MCF 10A (cell line): ENCODE data around the gene ITGA3. TPM values are rescaled to one million over a fixed set of nuclear protein-coding genes. Genes with fewer than 3 reads are reported as not detected.

Experiments used
- BruUV-seq: library from RNA; stranded (reverse); fragments of 400-500 nt; replicated peaks from 2 replicates; lab custom pipeline; 2021; lab: Mats Ljungman, UMichigan
- CTCF ChIA-PET: fragments of 300-600 bp; sonication (Branson Sonifier 250); formaldehyde crosslinking; extraction: SDS; loops from one replicate; lab custom pipeline; 2021; ENCODE audit warnings: antibody characterized with exemption, inconsistent platforms; lab: Yijun Ruan, JAX
- POLR2A ChIA-PET: fragments of 300-600, 350-650 bp; sonication (Branson Sonifier 250); formaldehyde crosslinking; extraction: SDS; loops from one replicate; lab custom pipeline; 2020; ENCODE audit warnings: antibody characterized with exemption, inconsistent platforms; lab: Yijun Ruan, JAX
- DNase-seq: peaks from one replicate; pipeline ENCODE4 v3.0.0-alpha.2; 2018; ENCODE audit not compliant: unreplicated experiment
- H3K27ac Mint-ChIP-seq: one replicate; pipeline ENCODE4 v1.8.0; 2022; ENCODE audit warnings: mild to moderate bottlenecking, low read depth, mixed read lengths; ENCODE audit not compliant: unreplicated experiment
- H3K27me3 Mint-ChIP-seq: one replicate; pipeline ENCODE4 v1.8.0; 2022; ENCODE audit warnings: mixed read lengths; ENCODE audit not compliant: insufficient read depth, unreplicated experiment
- H3K36me3 Mint-ChIP-seq: one replicate; pipeline ENCODE4 v1.8.0; 2022; ENCODE audit warnings: mild to moderate bottlenecking, moderate library complexity, mixed read lengths; ENCODE audit not compliant: insufficient read depth, unreplicated experiment
- H3K4me1 Mint-ChIP-seq: one replicate; pipeline ENCODE4 v1.8.0; 2022; ENCODE audit warnings: mixed read lengths; ENCODE audit not compliant: insufficient read depth, unreplicated experiment
- H3K4me3 Mint-ChIP-seq: one replicate; pipeline ENCODE4 v1.8.0; 2022; ENCODE audit warnings: mild to moderate bottlenecking, moderate library complexity, mixed read lengths; ENCODE audit not compliant: unreplicated experiment
- H3K9me3 Mint-ChIP-seq: one replicate; pipeline ENCODE4 v1.8.0; 2022; ENCODE audit warnings: mixed read lengths; ENCODE audit not compliant: unreplicated experiment
- CTCF ChIP-seq: fragments of 200-600 bp; IDR thresholded peaks from one replicate; pipeline ENCODE4 v1.8.0; 2022; ENCODE audit warnings: antibody characterized with exemption, mild to moderate bottlenecking; ENCODE audit not compliant: unreplicated experiment
- intact Hi-C: fragments of 100-400 bp; cut with micrococcal nuclease; formaldehyde crosslinking; loops from 2 replicates; pipeline ENCODE4 v1.14.1; 2022
- total RNA-seq: library from RNA; stranded (reverse); gene quantifications from 2 replicates; pipeline ENCODE4 v1.2.3, GENCODE V29; 2022

Gene ITGA3
- total RNA-seq, 1 experiment from 2014 or later, result 588 TPM

- DNase-seq, result no peak
- no peaks in the 10 kb centered on the region for H3K9me3 Mint-ChIP-seq
- TF ChIP-seq CTCF, result no peak
- peaks cover 11% of the 10 kb centered on the region for H3K27me3 Mint-ChIP-seq
- intact Hi-C loops, result no loop called here
- CTCF ChIA-PET, result interaction anchor here (0.5 to 1.1 kb wide), 3 partner anchors 65 to 140 kb away, joined by 3 to 5 read pairs (median 3); no protein-coding TSS in a partner anchor
- no peaks in the 10 kb centered on the region for H3K36me3 Mint-ChIP-seq
- H3K27ac Mint-ChIP-seq, result no peak overlapping the region
- H3K4me1 Mint-ChIP-seq, result peaks cover 7% of the 10 kb centered on the region
- POLR2A ChIA-PET, result interaction anchor here (0.7 to 1.2 kb wide), 2 partner anchors 33 to 1751 kb away, joined by 3 to 8 read pairs; partner anchors contain the start of gene ITGA3
- BruUV-seq, result no TSS peak
- no peak overlapping the region for H3K4me3 Mint-ChIP-seq
Measured at GRCh38 chr17:50021681-50022370, 34.1 kb upstream of the ITGA3 start.

GRCh38 chr17:50022463-50023130, 33.3 kb upstream of the ITGA3 start:
- no peaks in the 10 kb centered on the region for H3K9me3 Mint-ChIP-seq
- peaks cover 12% of the 10 kb centered on the region for H3K4me1 Mint-ChIP-seq
- CTCF ChIA-PET, result interaction anchor here (0.5 to 0.8 kb wide), 4 partner anchors 57 to 161 kb away, joined by 3 to 5 read pairs (median 4); no protein-coding TSS in a partner anchor
- H3K4me3 Mint-ChIP-seq, result no peak overlapping the region
- no TSS peak for BruUV-seq
- peaks cover 11% of the 10 kb centered on the region for H3K27me3 Mint-ChIP-seq
- no peak for TF ChIP-seq CTCF
- H3K27ac Mint-ChIP-seq, result no peak overlapping the region
- intact Hi-C loops, result no loop called here
- H3K36me3 Mint-ChIP-seq, result no peaks in the 10 kb centered on the region
- POLR2A ChIA-PET, result interaction anchor here (0.7 to 1.2 kb wide), 3 partner anchors 33 to 1752 kb away, joined by 3 to 8 read pairs (median 3); partner anchors contain the start of gene ITGA3
- DNase-seq, result no peak

- no TSS peak for BruUV-seq
- ChIA-PET CTCF (no interaction called here), POLR2A (no interaction called here)
- Mint-ChIP-seq H3K27me3 (peaks cover 11% of the 10 kb centered on the region), H3K9me3 (no peaks in the 10 kb centered on the region), H3K4me1 (peaks cover 21% of the 10 kb centered on the region), H3K27ac (no peak overlapping the region), H3K4me3 (no peak overlapping the region), H3K36me3 (no peaks in the 10 kb centered on the region)
- no peak for DNase-seq
- TF ChIP-seq CTCF, result no peak
- intact Hi-C loops, result no loop called here
Measured at GRCh38 chr17:50023520-50023919, 32.4 kb upstream of the ITGA3 start.

GRCh38 chr17:50024808-50025207, 31.1 kb upstream of the ITGA3 start:
- H3K9me3 Mint-ChIP-seq, result no peaks in the 10 kb centered on the region
- POLR2A ChIA-PET, result interaction anchor here (1.3 to 15.8 kb wide), 3 partner anchors 30 to 63 kb away, joined by 4 to 329 read pairs (median 192); partner anchors contain the start of gene ITGA3
- CTCF ChIA-PET, result interaction anchor here (4.8 to 5.1 kb wide), 2 partner anchors 30 to 67 kb away, joined by 54 to 72 read pairs; partner anchors contain the start of gene ITGA3
- no TSS peak for BruUV-seq
- peaks cover 11% of the 10 kb centered on the region for H3K27me3 Mint-ChIP-seq
- DNase-seq, result no peak
- no peak for TF ChIP-seq CTCF
- no peak overlapping the region for H3K27ac Mint-ChIP-seq
- H3K4me3 Mint-ChIP-seq, result no peak overlapping the region
- intact Hi-C loops, result no loop called here
- H3K36me3 Mint-ChIP-seq, result no peaks in the 10 kb centered on the region
- peaks cover 29% of the 10 kb centered on the region for H3K4me1 Mint-ChIP-seq
